Mononuclear cell (primary cell): ENCODE results near the gene TBC1D8. TPM values are rescaled to one million over a fixed set of nuclear protein-coding genes. Genes with fewer than 3 reads are reported as not detected.

Experiments used
- H3K27me3 ChIP-seq: 2 replicates; pipeline ENCODE4 v1.6.0; 2011; ENCODE audit warnings: low read length, control low read depth; ENCODE audit not compliant: insufficient read depth
- H3K4me1 ChIP-seq: 2 replicates; pipeline ENCODE4 v1.5.1; 2011; ENCODE audit warnings: mild to moderate bottlenecking, low read length, control low read depth; ENCODE audit not compliant: insufficient read depth
- H3K4me3 ChIP-seq: 2 replicates; pipeline ENCODE4 v1.5.1; 2011; ENCODE audit warnings: mild to moderate bottlenecking, low read length, moderate library complexity
- H3K9me3 ChIP-seq: 2 replicates; pipeline ENCODE4 v1.5.1; 2011; ENCODE audit warnings: low read depth, mild to moderate bottlenecking, control low read depth, low read length
- total RNA-seq: library from RNA; depleted of rRNA; stranded (reverse); fragments of >200 nt; gene quantifications from one replicate; pipeline ENCODE4 v1.2.3, GENCODE V29; 2012

TBC1D8 gene
- total RNA-seq, 1 donor: 11.3 TPM

GRCh38 chr2:100975521-100975785 is 175.7 kb downstream of the TBC1D8 start:
- Histone ChIP-seq H3K4me1 (peaks cover 4% of the 10 kb centered on the region), H3K27me3 (no peaks in the 10 kb centered on the region), H3K9me3 (no peaks in the 10 kb centered on the region), H3K4me3 (no peak overlapping the region)

DNA sequence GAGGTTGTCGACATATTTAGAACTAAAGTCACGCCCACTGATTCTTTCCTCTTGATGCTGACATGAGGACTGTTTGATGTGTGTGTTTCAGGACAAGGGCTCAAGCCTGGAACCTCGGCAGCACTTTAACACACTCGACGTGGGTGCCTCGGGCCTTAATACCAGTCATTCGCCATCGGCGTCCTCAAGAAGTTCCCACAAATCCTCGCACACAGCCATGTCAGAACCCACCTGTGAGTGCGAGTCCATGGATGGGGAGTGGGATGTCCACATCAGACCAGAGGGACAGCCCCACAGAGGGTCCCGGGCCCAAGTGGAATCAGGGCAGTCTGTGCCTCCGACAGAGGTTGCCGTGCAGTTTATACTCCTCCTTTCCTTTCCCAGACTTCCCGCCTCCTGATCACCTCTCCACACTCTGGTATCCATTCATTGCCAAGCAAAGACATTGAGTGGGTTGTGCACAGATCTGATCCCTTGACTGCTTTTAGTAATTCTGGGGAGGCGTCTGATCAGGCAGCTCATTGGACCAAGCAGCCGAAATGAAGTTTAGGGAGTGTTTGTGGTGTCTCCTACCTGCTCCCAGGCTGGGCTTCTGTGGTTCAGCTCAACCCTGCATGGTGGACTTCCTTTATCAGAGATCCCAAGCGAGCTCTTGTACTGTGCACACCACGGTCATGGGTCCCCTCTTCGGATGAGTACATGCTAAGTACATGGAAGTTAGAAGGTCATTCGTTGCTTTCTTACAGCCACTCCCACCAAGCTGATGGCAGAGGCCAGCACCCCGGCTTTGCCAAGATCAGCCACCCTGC is 176.3 kb downstream of the TBC1D8 start:
- Histone ChIP-seq H3K4me3 (no peak overlapping the region), H3K27me3 (no peaks in the 10 kb centered on the region), H3K4me1 (peaks cover 4% of the 10 kb centered on the region), H3K9me3 (no peaks in the 10 kb centered on the region)

GRCh38 chr2:100972452-100972851 is 178.7 kb downstream of the TBC1D8 start:
- Histone ChIP-seq H3K4me1 (peaks cover 4% of the 10 kb centered on the region), H3K27me3 (no peaks in the 10 kb centered on the region), H3K9me3 (no peaks in the 10 kb centered on the region), H3K4me3 (no peak overlapping the region)

DNA sequence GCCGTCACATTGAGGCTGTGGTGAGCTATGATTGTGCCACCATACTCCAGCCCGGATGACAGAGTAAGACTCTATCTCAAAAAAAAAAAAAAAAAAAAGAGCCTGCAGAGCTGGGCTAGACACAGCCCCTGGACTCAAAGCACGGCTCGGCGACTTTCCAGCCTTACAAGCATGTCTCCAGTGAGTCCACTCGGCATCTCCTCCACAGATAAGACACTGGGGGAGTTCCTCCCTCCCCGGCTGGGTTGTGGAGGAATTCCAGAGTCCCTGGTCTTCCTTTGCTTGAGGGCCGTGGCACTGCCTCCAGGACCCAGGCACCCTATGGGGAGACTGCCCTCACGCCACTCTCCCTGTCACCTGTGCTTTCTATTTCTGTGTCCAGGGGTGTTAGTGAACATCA is 180.0 kb downstream of the TBC1D8 start:
- Histone ChIP-seq H3K4me3 (no peak overlapping the region), H3K4me1 (no peaks in the 10 kb centered on the region), H3K27me3 (no peaks in the 10 kb centered on the region), H3K9me3 (no peaks in the 10 kb centered on the region)

GRCh38 chr2:100969998-100970397 is 181.2 kb downstream of the TBC1D8 start:
- no peak overlapping the region for H3K4me3 ChIP-seq
- H3K4me1 ChIP-seq: no peaks in the 10 kb centered on the region
- no peaks in the 10 kb centered on the region for H3K9me3 ChIP-seq
- no peaks in the 10 kb centered on the region for H3K27me3 ChIP-seq

GRCh38 chr2:100968146-100969145 is 182.7 kb downstream of the TBC1D8 start:
- H3K4me1 ChIP-seq: no peaks in the 10 kb centered on the region
- H3K4me3 ChIP-seq: no peak overlapping the region
- no peaks in the 10 kb centered on the region for H3K27me3 ChIP-seq
- no peaks in the 10 kb centered on the region for H3K9me3 ChIP-seq

- Histone ChIP-seq H3K27me3 (no peaks in the 10 kb centered on the region), H3K4me1 (no peaks in the 10 kb centered on the region), H3K9me3 (no peaks in the 10 kb centered on the region), H3K4me3 (no peak overlapping the region)
Observed at GRCh38 chr2:100967716-100968115, 183.5 kb downstream of the TBC1D8 start.

- Histone ChIP-seq H3K27me3 (no peaks in the 10 kb centered on the region), H3K9me3 (no peaks in the 10 kb centered on the region), H3K4me3 (no peak overlapping the region), H3K4me1 (no peaks in the 10 kb centered on the region)
Observed at GRCh38 chr2:100965596-100965995, 185.6 kb downstream of the TBC1D8 start.

DNA sequence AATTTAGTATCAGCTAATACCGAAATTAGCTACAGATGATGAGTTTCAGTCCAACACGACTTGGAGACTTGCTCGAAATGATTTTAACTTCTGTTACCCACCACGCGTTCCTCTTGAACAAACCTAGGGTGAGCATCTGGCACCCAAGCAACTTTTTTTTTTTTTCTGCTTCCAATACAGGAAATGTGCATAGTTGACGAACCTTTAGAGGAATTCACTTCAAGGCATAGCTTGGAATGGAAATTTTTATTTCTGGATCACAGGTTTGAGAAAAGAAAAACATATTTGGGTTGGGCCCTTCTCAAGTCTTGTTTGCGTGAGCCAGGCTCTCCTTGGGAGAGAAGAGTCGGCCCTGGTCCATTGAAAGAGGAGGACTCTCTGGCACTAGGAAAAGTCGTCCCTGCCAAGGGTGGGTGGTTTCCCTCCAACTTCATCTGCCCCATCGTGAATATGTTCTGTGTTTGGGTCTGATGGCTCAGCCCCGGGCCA is 186.5 kb downstream of the TBC1D8 start:
- H3K27me3 ChIP-seq: no peaks in the 10 kb centered on the region
- H3K4me3 ChIP-seq: no peak overlapping the region
- no peaks in the 10 kb centered on the region for H3K4me1 ChIP-seq
- H3K9me3 ChIP-seq: no peaks in the 10 kb centered on the region

DNA sequence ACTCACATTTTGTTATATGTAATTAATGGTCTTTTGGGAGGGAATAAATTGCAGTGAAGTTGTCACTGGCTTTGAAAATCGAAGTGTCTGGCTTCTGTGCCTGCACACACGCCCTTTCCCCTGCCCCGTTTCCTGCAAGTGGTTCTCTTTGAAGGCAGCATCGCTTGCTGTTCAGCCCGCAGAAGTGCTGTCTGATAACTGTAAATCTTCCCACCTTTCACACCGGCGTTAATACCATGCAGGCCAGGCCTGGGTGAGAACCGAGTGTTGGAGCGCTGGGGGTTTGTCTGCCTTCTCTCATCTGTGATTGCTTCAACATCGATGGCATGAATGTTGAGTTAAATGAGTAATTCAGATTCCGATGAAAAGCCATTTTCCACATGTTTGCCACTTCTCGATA is 187.0 kb downstream of the TBC1D8 start:
- H3K4me1 ChIP-seq: no peaks in the 10 kb centered on the region
- no peaks in the 10 kb centered on the region for H3K27me3 ChIP-seq
- H3K4me3 ChIP-seq: no peak overlapping the region
- H3K9me3 ChIP-seq: no peaks in the 10 kb centered on the region

- H3K4me1 ChIP-seq: no peaks in the 10 kb centered on the region
- H3K27me3 ChIP-seq: no peaks in the 10 kb centered on the region
- no peak overlapping the region for H3K4me3 ChIP-seq
- no peaks in the 10 kb centered on the region for H3K9me3 ChIP-seq
Observed at GRCh38 chr2:100963026-100963375, 188.2 kb downstream of the TBC1D8 start.

GRCh38 chr2:100962366-100963025 is 188.7 kb downstream of the TBC1D8 start:
- H3K4me3 ChIP-seq: no peak overlapping the region
- no peaks in the 10 kb centered on the region for H3K27me3 ChIP-seq
- no peaks in the 10 kb centered on the region for H3K4me1 ChIP-seq
- no peaks in the 10 kb centered on the region for H3K9me3 ChIP-seq

DNA sequence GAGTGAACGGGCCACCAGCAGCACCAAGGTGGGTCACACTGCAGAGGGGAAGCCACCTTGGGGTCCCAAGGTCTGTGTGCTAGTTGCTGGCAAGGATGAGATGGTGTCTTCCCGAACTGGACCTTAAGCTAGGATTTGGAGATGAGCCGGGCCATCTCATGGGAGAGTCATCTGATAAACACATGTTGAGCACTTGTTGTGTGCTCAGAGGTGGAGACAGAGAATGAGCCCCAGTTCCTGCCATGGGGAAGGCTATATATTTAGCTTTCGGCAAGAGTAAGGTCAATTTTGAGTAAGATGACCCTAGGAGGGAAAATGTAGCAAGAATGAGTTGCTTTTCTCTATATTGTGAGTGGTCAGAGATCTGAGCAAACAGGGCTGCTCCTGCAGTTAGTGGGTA is 190.5 kb downstream of the TBC1D8 start:
- H3K4me3 ChIP-seq: no peak overlapping the region
- H3K9me3 ChIP-seq: no peaks in the 10 kb centered on the region
- no peaks in the 10 kb centered on the region for H3K27me3 ChIP-seq
- H3K4me1 ChIP-seq: no peaks in the 10 kb centered on the region

GRCh38 chr2:100959225-100959880 is 191.8 kb downstream of the TBC1D8 start:
- Histone ChIP-seq H3K27me3 (no peaks in the 10 kb centered on the region), H3K9me3 (no peaks in the 10 kb centered on the region), H3K4me3 (no peak overlapping the region), H3K4me1 (no peaks in the 10 kb centered on the region)
